K562 (cell line): ENCODE measurements around the gene CEACAM18. TPM values are rescaled to one million over a fixed set of nuclear protein-coding genes. Genes with fewer than 3 reads are reported as not detected.

ENCODE experiments used
- ARID1B ChIP-seq: fragments of 450-650 bp; IDR thresholded peaks from 2 replicates; pipeline ENCODE4 v1.6.1; 2016; ENCODE audit warnings: antibody characterized with exemption, mild to moderate bottlenecking, inconsistent platforms
- ATF1 ChIP-seq, 2 experiments: fragments of 450-650 bp in 1 of 2; IDR thresholded peaks; 2 replicates each; pipeline ENCODE4 v1.6.1; 2016; ENCODE audit warnings: missing compliant biosample characterization in 1 of 2, missing genetic modification characterization in 1 of 2
- BCL6 ChIP-seq: fragments of 250-450 bp; sonication (Bioruptor Pico); IDR thresholded peaks from 2 replicates; pipeline ENCODE4 v1.4.0; 2020
- CXXC5 ChIP-seq: fragments of 250-450 bp; sonication (Bioruptor Pico); IDR thresholded peaks from 2 replicates; pipeline ENCODE4 v1.8.0; 2022; ENCODE audit warnings: inconsistent platforms, mild to moderate bottlenecking, moderate library complexity
- HINFP ChIP-seq: fragments of 450-650 bp; conservative IDR thresholded peaks from 2 replicates; pipeline ENCODE4 v1.6.1; 2016; ENCODE audit warnings: missing genetic modification characterization, low read depth, mild to moderate bottlenecking, control low read depth, missing compliant biosample characterization
- JUND ChIP-seq, 2 experiments: IDR thresholded peaks; 2 replicates in 1 of 2; 3 replicates in 1 of 2; pipeline ENCODE4 v1.6.1; 2011; ENCODE audit warnings: borderline replicate concordance in 2 of 2, low read depth in 2 of 2, low read length in 2 of 2, improper control_type of control experiment in 1 of 2, missing biosample characterization in 1 of 2, missing genetic modification characterization in 1 of 2, missing genetic modification reagents in 1 of 2
- L3MBTL2 ChIP-seq: fragments of 450-650 bp; IDR thresholded peaks from 2 replicates; pipeline ENCODE4 v1.6.1; 2016; ENCODE audit warnings: mild to moderate bottlenecking, moderate library complexity
- LEF1 ChIP-seq: fragments of 450-650 bp; IDR thresholded peaks from 2 replicates; pipeline ENCODE4 v1.6.1; 2016; ENCODE audit warnings: mild to moderate bottlenecking
- MEIS2 ChIP-seq: fragments of 450-650 bp; IDR thresholded peaks from 2 replicates; pipeline ENCODE4 v1.6.1; 2014; ENCODE audit warnings: mild to moderate bottlenecking; ENCODE audit not compliant: partially characterized antibody
- NBN ChIP-seq: fragments of 450-650 bp; IDR thresholded peaks from 2 replicates; pipeline ENCODE4 v1.6.1; 2016; ENCODE audit warnings: low read depth, mild to moderate bottlenecking
- NCOA4 ChIP-seq: fragments of 450-650 bp; IDR thresholded peaks from 2 replicates; pipeline ENCODE4 v1.6.1; 2018; ENCODE audit warnings: mild to moderate bottlenecking; ENCODE audit not compliant: partially characterized antibody
- NFE2 ChIP-seq: IDR thresholded peaks from 2 replicates; pipeline ENCODE4 v1.6.1; 2014; ENCODE audit warnings: antibody characterized with exemption, low read depth
- NRF1 ChIP-seq, 2 experiments: fragments of 450-650 bp; IDR thresholded peaks in 1 of 2; conservative IDR thresholded peaks in 1 of 2; 2 replicates each; pipeline ENCODE4 v1.6.1; 2014; ENCODE audit warnings: mild to moderate bottlenecking in 2 of 2
- RBFOX2 ChIP-seq: fragments of 200-400 bp; formaldehyde crosslinking; IDR thresholded peaks from 2 replicates; pipeline ENCODE4 v1.6.1; 2017; ENCODE audit warnings: low read depth, mild to moderate bottlenecking, low read length, moderate library complexity
- RHOXF2B ChIP-seq: fragments of 250-450 bp; sonication (Bioruptor Pico); conservative IDR thresholded peaks from 2 replicates; pipeline ENCODE4 v1.5.1; 2021
- TFAP4 ChIP-seq: sonication (generic); formaldehyde crosslinking; IDR thresholded peaks from 2 replicates; pipeline ENCODE4 v1.8.0; 2022; ENCODE audit warnings: missing genetic modification reagents, mild to moderate bottlenecking, moderate library complexity, borderline replicate concordance
- THRAP3 ChIP-seq: fragments of 450-650 bp; IDR thresholded peaks from 2 replicates; pipeline ENCODE4 v1.6.1; 2016; ENCODE audit warnings: mild to moderate bottlenecking, inconsistent platforms, borderline replicate concordance
- TSHZ1 ChIP-seq: fragments of 250-450 bp; sonication (Bioruptor Pico); IDR thresholded peaks from 2 replicates; pipeline ENCODE4 v1.4.0; 2020; ENCODE audit warnings: mild to moderate bottlenecking, moderate library complexity
- USF1 ChIP-seq: sonication (generic); formaldehyde crosslinking; IDR thresholded peaks from 2 replicates; pipeline ENCODE4 v1.9.0; 2022; ENCODE audit warnings: mild to moderate bottlenecking, missing genetic modification reagents
- ZNF23 ChIP-seq: fragments of 250-450 bp; sonication (Bioruptor Pico); IDR thresholded peaks from 2 replicates; pipeline ENCODE4 v1.4.0; 2020; ENCODE audit warnings: mild to moderate bottlenecking
- polyA plus RNA-seq, 8 experiments: library from polyadenylated mRNA; depleted of rRNA in 4 of 8; stranded (reverse) in 5 of 8; unstranded in 3 of 8; fragments of >200 nt; fragmentation: Nextera tagmentation in 2 of 8; fragmentation: Illumina TruSeq in 1 of 8; extraction: Ambion mirVana in 2 of 8; extraction: Trizol in 1 of 8; gene quantifications; 2 replicates each; pipeline versions ENCODE4 v1.2.1 to v1.2.3, GENCODE V29; 2011 to 2014; ENCODE audit warnings: inconsistent platforms in 1 of 8, missing spikeins in 1 of 8
- total RNA-seq, 7 experiments: library from RNA; depleted of rRNA in 6 of 7; stranded (reverse); fragments of >200 nt in 6 of 7; fragmentation: Illumina TruSeq in 2 of 7; extraction: Trizol in 2 of 7; gene quantifications; 2 replicates each; pipeline versions ENCODE4 v1.2.1 to v1.2.3, GENCODE V29; 2011 to 2021; ENCODE audit warnings: low replicate concordance in 1 of 7

The CEACAM18 gene
- total and polyA plus RNA-seq, 9 of the 15 experiments (the other 6 are each of a cell fraction or from before 2014, with no cell fraction given), result 0.08 to 0.24 (median 0.15) TPM; not detected in 3

GRCh38 chr19:51441410-51442390 is 36.6 kb upstream of the CEACAM18 start (continued):
- TF ChIP-seq RHOXF2B, result 0 out of 2 replicates have a peak, but pooled peaks have one; percentile 45
- no peak for TF ChIP-seq ATF1 (CRISPR knock-in tag; IDR thresholded peaks at IDR 0.05)
- TF ChIP-seq ATF1 (tag; IDR thresholded peaks at IDR 0.05), result peak; percentile 65
- no peak for TF ChIP-seq ZNF23 (CRISPR knock-in tag)
- peak; percentile 33; the same call in 1 of the 2 replicates for TF ChIP-seq ARID1B
- peak; percentile 63 for TF ChIP-seq NFE2
- no peak for TF ChIP-seq BCL6 (CRISPR knock-in tag)
- TF ChIP-seq JUND (IDR thresholded peaks at IDR 0.05; ENCODE audit: borderline replicate concordance, low read depth, low read length), result peak; percentile 85
- TF ChIP-seq JUND (tag; IDR thresholded peaks at IDR 0.05; ENCODE audit: borderline replicate concordance, low read depth, low read length), result peak; percentile 80; the same call in 2 of the 3 replicates
- TF ChIP-seq TFAP4, result peak; percentile 88
- TF ChIP-seq NBN, result no peak
- TF ChIP-seq TSHZ1, result no peak
- no peak for TF ChIP-seq HINFP (tag)
- TF ChIP-seq RBFOX2, result 0 out of 2 replicates have a peak, but pooled peaks have one; percentile 5
- TF ChIP-seq NCOA4, result no peak
- peak; percentile 68 for TF ChIP-seq L3MBTL2
- TF ChIP-seq LEF1, result no peak
- no peak for TF ChIP-seq THRAP3
- TF ChIP-seq NRF1 (conservative IDR thresholded peaks at IDR 0.05 in 1 of 2, IDR thresholded peaks at IDR 0.05 in 1 of 2), result peak; percentile 94 to 95
- TF ChIP-seq CXXC5 (CRISPR knock-in tag), result peak; percentile 52
- peak; percentile 69 for TF ChIP-seq MEIS2
- TF ChIP-seq USF1, result peak; percentile 44; the same call in 1 of the 2 replicates
